ENCODE data around the gene R3HDM2. TPM values are rescaled to one million over a fixed set of nuclear protein-coding genes. Genes with fewer than 3 reads are reported as not detected.
"Not testable (repeated sequence)": the region's sequence is repeated elsewhere in the genome, so short reads cannot be mapped to it uniquely, and the experiment has no call there.

Gene R3HDM2
- total RNA-seq, 4 donors from 2014 or later, result 30.7 to 40.8 (median 35.5) TPM

GRCh38 chr12:57315681-57316080 lies 115.2 kb downstream of the R3HDM2 start:
- Histone ChIP-seq H3K4me1 (no peaks in the 10 kb centered on the region), H3K27me3 (no peaks in the 10 kb centered on the region), H3K4me3 (replicated peaks in 1 of 3) (no peak overlapping the region), H3K27ac (no peak overlapping the region), H3K36me3 (no peaks in the 10 kb centered on the region), H3K9me3 (no peaks in the 10 kb centered on the region)
- DNase-seq, result no peak
- intact Hi-C loops (cut with DNase I), result no loop called here
- WGBS, 2 donors, result 97% methylated on average over 7 of the region's 7 CpGs
- TF ChIP-seq CTCF (IDR thresholded peaks at IDR 0.05) (no peak), POLR2A (IDR thresholded peaks at IDR 0.05) (no peak)

GRCh38 chr12:57312287-57312686 lies 118.6 kb downstream of the R3HDM2 start:
- H3K4me1 ChIP-seq; H3K4me3 ChIP-seq (replicated peaks in 1 of 3); H3K27ac ChIP-seq; H3K27me3 ChIP-seq; intact Hi-C loops (cut with DNase I); H3K36me3 ChIP-seq; H3K9me3 ChIP-seq: not testable (repeated sequence)
- WGBS, 2 donors, result 51 to 56% methylated on average over 5 of the region's 5 CpGs
- DNase-seq, result peak in 1 of 2 donors; percentile 27

- Histone ChIP-seq H3K36me3 (no peaks in the 10 kb centered on the region), H3K27me3 (no peaks in the 10 kb centered on the region), H3K4me3 (replicated peaks in 1 of 3) (no peak overlapping the region), H3K4me1 (no peaks in the 10 kb centered on the region), H3K9me3 (no peaks in the 10 kb centered on the region), H3K27ac (no peak overlapping the region)
- no peak for DNase-seq
- intact Hi-C loops (cut with DNase I), result loop anchor here (5.0 kb wide), 1 partner anchor 143 kb away; no protein-coding TSS in a partner anchor
- 69 to 71% methylated on average over 2 of the region's 2 CpGs for whole genome bisulfite sequencing, 2 donors
- TF ChIP-seq CTCF (IDR thresholded peaks at IDR 0.05), result no peak
- no peak for TF ChIP-seq POLR2A (IDR thresholded peaks at IDR 0.05)
Measured at GRCh38 chr12:57309420-57309819, 121.4 kb downstream of the R3HDM2 start.

- H3K4me3 ChIP-seq (replicated peaks in 1 of 3), result no peak overlapping the region
- H3K4me1 ChIP-seq, result peaks cover 11 to 12% of the 10 kb centered on the region in 2 donors
- intact Hi-C loops (cut with DNase I), result no loop called here
- H3K27me3 ChIP-seq, result no peaks in the 10 kb centered on the region
- DNase-seq, result no peak
- H3K9me3 ChIP-seq, result no peaks in the 10 kb centered on the region
- TF ChIP-seq CTCF (IDR thresholded peaks at IDR 0.05) (no peak), POLR2A (IDR thresholded peaks at IDR 0.05) (no peak)
- WGBS, 2 donors, result 96 to 98% methylated on average over 3 of the region's 3 CpGs
- H3K36me3 ChIP-seq, result peaks cover 6 to 16% of the 10 kb centered on the region in 2 donors
- no peak overlapping the region for H3K27ac ChIP-seq
Measured at GRCh38 chr12:57300961-57301584, 129.8 kb downstream of the R3HDM2 start.

GRCh38 chr12:57299514-57300016 lies 131.3 kb downstream of the R3HDM2 start:
- H3K27me3 ChIP-seq, result no peaks in the 10 kb centered on the region
- intact Hi-C loops (cut with DNase I), result no loop called here
- H3K9me3 ChIP-seq, result no peaks in the 10 kb centered on the region
- peaks cover 6 to 20% of the 10 kb centered on the region in 2 donors for H3K36me3 ChIP-seq
- peaks cover 11 to 12% of the 10 kb centered on the region in 2 donors for H3K4me1 ChIP-seq
- no peak overlapping the region for H3K27ac ChIP-seq
- no peak overlapping the region for H3K4me3 ChIP-seq (replicated peaks in 1 of 3)
- 14 to 33% methylated on average over 1 of the region's 1 CpG for WGBS, 2 donors
- TF ChIP-seq POLR2A (IDR thresholded peaks at IDR 0.05), result no peak
- TF ChIP-seq CTCF (IDR thresholded peaks at IDR 0.05), result peak in 1 of 6 experiments; percentile 14
- peak; percentile 29 to 43 for DNase-seq
